GM23248 (cell line): Measurements from ENCODE around the gene PHTF1. TPM values are rescaled to one million over a fixed set of nuclear protein-coding genes. Genes with fewer than 3 reads are reported as not detected.
A peak's percentile ranks its signal among the peaks of the same experiment; 100 is the strongest.

Experiments
- DNase-seq: peaks from one replicate; pipeline ENCODE4 v3.0.0-alpha.2; 2015
- H2AFZ ChIP-seq: fragments of 200-600 bp; sonication (generic); 2 replicates; pipeline ENCODE4 v1.6.1; 2016; ENCODE audit warnings: antibody characterized with exemption
- H3F3A ChIP-seq: fragments of 200-600 bp; sonication (generic); 2 replicates; pipeline ENCODE4 v1.6.1; 2016; ENCODE audit warnings: mild to moderate bottlenecking, antibody characterized with exemption, mixed run types; ENCODE audit not compliant: insufficient read depth
- H3K27ac ChIP-seq: fragments of 200-600 bp; sonication (generic); 2 replicates; pipeline ENCODE4 v1.5.1; 2016; ENCODE audit warnings: mild to moderate bottlenecking
- H3K27me3 ChIP-seq: fragments of 200-600 bp; sonication (generic); replicated peaks from 2 replicates; pipeline ENCODE4 v1.6.1; 2016; ENCODE audit warnings: mild to moderate bottlenecking; ENCODE audit not compliant: insufficient read depth
- H3K36me3 ChIP-seq: fragments of 200-600 bp; sonication (generic); 2 replicates; pipeline ENCODE4 v1.6.1; 2016; ENCODE audit warnings: low read depth, mild to moderate bottlenecking
- H3K4me1 ChIP-seq: fragments of 200-600 bp; sonication (generic); 2 replicates; pipeline ENCODE4 v1.6.1; 2016; ENCODE audit warnings: mild to moderate bottlenecking; ENCODE audit not compliant: insufficient read depth
- H3K4me2 ChIP-seq: fragments of 200-600 bp; sonication (generic); one replicate; pipeline ENCODE4 v1.6.1; 2016; ENCODE audit warnings: mild to moderate bottlenecking; ENCODE audit not compliant: unreplicated experiment
- H3K4me3 ChIP-seq: fragments of 200-600 bp; sonication (generic); 2 replicates; pipeline ENCODE4 v1.5.1; 2016; ENCODE audit warnings: mild to moderate bottlenecking
- H3K79me2 ChIP-seq: fragments of 200-600 bp; sonication (generic); 2 replicates; pipeline ENCODE4 v1.6.1; 2016; ENCODE audit warnings: mild to moderate bottlenecking; ENCODE audit not compliant: insufficient read depth
- H3K9ac ChIP-seq: fragments of 200-600 bp; sonication (generic); 2 replicates; pipeline ENCODE4 v1.6.1; 2016; ENCODE audit warnings: mild to moderate bottlenecking
- H3K9me2 ChIP-seq: fragments of 200-600 bp; sonication (generic); 2 replicates; pipeline ENCODE4 v1.6.1; 2016; ENCODE audit warnings: mixed run types, mild to moderate bottlenecking, moderate library complexity; ENCODE audit not compliant: insufficient read depth
- H3K9me3 ChIP-seq: fragments of 200-600 bp; sonication (generic); one replicate; pipeline ENCODE4 v1.6.1; 2017; ENCODE audit warnings: low read depth
- H4K20me1 ChIP-seq: fragments of 200-600 bp; sonication (generic); 2 replicates; pipeline ENCODE4 v1.6.0; 2016; ENCODE audit not compliant: insufficient read depth
- EZH2 ChIP-seq: fragments of 200-600 bp; sonication (generic); IDR thresholded peaks from 2 replicates; pipeline ENCODE4 v1.6.1; 2018; ENCODE audit warnings: antibody characterized with exemption, mild to moderate bottlenecking; ENCODE audit not compliant: insufficient read depth, poor library complexity, severe bottlenecking
- EZH2phosphoT487 ChIP-seq: fragments of 200-600 bp; sonication (generic); IDR thresholded peaks from 2 replicates; pipeline ENCODE4 v1.6.1; 2018; ENCODE audit warnings: antibody characterized with exemption, moderate library complexity, mild to moderate bottlenecking, low read depth; ENCODE audit not compliant: insufficient read depth
- WGBS, 2 experiments: methylation state at CpG; one replicate each; pipeline ENCODE4 v1.1.6; 2015 to 2017; ENCODE audit warnings: low lambda C conversion rate in 2 of 2, low coverage in 1 of 2; ENCODE audit errors: missing lambda C conversion rate in 2 of 2; 5-methylcytosine and 5-hydroxymethylcytosine counted together
- in situ Hi-C: fragments of 300-500 bp; cut with MboI; formaldehyde crosslinking; loops from 2 replicates; pipeline ENCODE4 v1.15.0; 2020
- polyA plus RNA-seq: library from polyadenylated mRNA; unstranded; fragments of >200 nt; fragmentation: Nextera tagmentation; extraction: Ambion mirVana; gene quantifications from 2 replicates; pipeline ENCODE4 v1.2.1, GENCODE V29; 2016
- total RNA-seq: library from RNA; depleted of rRNA; stranded (reverse); fragments of >200 nt; shearing (Covaris generic); gene quantifications from 2 replicates; pipeline ENCODE4 v1.2.3, GENCODE V29; 2014

The PHTF1 gene
- total and polyA plus RNA-seq, 2 experiments from 2014 or later, result 15.9 to 18.2 TPM

DNA sequence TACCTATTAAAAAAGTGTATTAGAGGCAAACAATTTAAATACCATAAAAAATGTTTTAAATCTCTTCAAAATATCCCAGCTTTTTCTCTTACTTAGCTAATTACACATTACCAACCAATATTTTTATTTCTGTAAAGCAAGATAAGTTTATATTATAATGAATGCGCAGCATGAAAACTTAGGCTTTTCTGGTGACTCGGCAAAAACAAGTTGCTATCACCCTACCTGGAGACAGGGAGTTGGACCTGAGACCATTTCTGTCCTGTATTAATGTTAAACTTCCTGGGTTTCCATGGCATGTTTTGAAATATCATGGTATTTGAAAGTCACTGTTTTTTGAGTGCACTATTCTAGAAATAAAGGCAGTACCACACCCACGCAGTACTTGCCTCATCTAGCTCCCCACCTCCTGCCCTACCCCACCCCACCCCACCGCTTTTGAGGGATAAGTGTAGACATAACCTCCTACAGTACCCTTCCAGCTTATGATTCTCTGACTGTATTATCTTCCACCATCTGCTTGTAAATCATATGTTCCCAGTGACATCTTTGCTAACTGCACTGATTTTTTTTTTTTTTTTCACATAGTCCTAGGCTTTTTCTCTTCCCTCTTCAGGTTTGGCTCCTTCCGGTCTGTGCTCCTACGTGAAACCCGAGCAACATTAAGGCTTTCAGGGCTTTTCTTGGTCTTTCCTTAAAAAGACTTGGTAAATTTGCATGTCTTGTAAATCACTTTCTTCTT lies 77.5 kb downstream of the PHTF1 start:
- Histone ChIP-seq H3F3A (peaks cover 26% of the 10 kb centered on the region; the same call in 1 of the 2 replicates), H3K4me1 (peaks cover 17% of the 10 kb centered on the region), H3K36me3 (no peaks in the 10 kb centered on the region), H3K27me3 (no peaks in the 10 kb centered on the region), H3K27ac (no peak overlapping the region), H4K20me1 (no peaks in the 10 kb centered on the region), H3K9me3 (no peaks in the 10 kb centered on the region), H3K9me2 (no peaks in the 10 kb centered on the region), H3K79me2 (no peaks in the 10 kb centered on the region), H3K4me2 (no peak overlapping the region), H2AFZ (no peak overlapping the region), H3K4me3 (no peak overlapping the region), H3K9ac (no peak overlapping the region)
- DNase-seq, result no peak
- in situ Hi-C loops, result loop anchor here (10.0 kb wide), 1 partner anchor 537 kb away; no protein-coding TSS in a partner anchor
- 95% methylated on average over 7 of the region's 7 CpGs for WGBS, 2 experiments
- TF ChIP-seq EZH2 (no peak), EZH2phosphoT487 (no peak)

DNA sequence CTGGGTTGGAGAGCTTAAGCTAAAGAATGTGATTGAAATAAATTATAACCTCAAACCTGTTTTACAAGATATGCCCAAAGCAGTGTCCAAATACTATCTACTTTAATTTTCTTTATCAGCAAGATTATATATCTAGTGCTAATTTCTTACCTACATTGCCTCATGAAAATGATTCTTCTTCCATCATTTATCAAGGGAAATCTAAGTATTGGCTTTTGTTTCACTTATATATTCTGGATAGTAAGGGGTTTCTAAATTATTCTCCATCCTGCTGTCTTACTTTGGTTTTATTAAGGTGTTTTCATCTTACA lies 81.2 kb downstream of the PHTF1 start:
- Histone ChIP-seq H3K27ac (no peak overlapping the region), H4K20me1 (no peaks in the 10 kb centered on the region)
- in situ Hi-C loops, result no loop called here

DNA sequence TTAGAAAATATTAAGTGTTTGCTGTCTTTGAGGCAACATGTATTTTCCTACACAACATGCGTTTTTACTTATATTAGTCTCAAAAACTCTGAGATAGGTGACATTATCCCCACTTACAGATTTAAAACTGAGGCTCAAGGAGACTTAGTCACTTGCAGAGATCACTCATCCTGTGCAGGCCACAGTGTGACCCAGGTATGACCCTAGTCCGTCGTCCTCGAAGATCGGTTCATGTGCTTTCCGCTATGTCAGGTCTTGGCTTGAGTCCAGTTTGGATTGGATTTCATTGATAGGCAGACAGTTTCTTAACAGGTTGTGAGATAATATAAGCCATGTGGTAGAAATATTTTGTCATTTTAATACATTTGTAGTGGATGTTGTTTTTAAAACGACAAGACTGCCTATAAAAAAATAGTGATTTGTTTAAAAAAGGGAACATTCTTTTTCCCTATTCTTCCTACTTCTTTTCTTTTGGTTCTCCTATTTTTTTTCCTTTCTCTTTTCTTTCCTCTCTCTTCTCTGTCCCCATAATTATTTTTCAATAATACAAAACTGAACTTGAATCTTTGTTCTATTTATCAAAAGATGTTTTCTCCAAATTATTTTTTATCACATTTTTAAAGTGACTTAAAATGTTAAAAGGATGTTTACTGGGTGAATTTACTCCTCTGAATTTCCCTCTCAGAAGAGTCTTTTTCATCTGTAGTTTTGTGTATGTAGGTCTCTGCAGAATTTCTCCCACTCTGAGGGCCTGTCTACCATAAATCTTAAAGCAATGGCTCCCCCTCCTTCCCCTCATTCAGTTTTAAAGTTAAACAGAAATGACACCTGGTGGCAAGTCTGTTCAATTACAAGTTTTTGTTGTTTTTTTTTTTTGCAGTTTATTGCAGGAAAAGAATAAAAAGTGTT lies 81.8 kb downstream of the PHTF1 start:
- Histone ChIP-seq H3K4me3 (no peak overlapping the region), H3F3A (peaks cover 17% of the 10 kb centered on the region), H3K9me2 (no peaks in the 10 kb centered on the region), H3K79me2 (no peaks in the 10 kb centered on the region), H3K27ac (no peak overlapping the region), H2AFZ (no peak overlapping the region), H3K9ac (no peak overlapping the region), H3K27me3 (no peaks in the 10 kb centered on the region), H4K20me1 (no peaks in the 10 kb centered on the region), H3K4me2 (no peak overlapping the region), H3K4me1 (peaks cover 5% of the 10 kb centered on the region; the same call in 1 of the 2 replicates), H3K36me3 (no peaks in the 10 kb centered on the region), H3K9me3 (no peaks in the 10 kb centered on the region)
- in situ Hi-C loops, result no loop called here
- peak; percentile 67 for DNase-seq
- TF ChIP-seq EZH2phosphoT487 (no peak), EZH2 (no peak)
- 48% methylated on average over 7 of the region's 7 CpGs for WGBS, 2 experiments

More for the DNA sequence above, 81.2 kb downstream of the PHTF1 start:
- H3K4me1 ChIP-seq, result peaks cover 9% of the 10 kb centered on the region
- DNase-seq, result no peak
- H3K4me3 ChIP-seq, result no peak overlapping the region
- H3K27me3 ChIP-seq, result no peaks in the 10 kb centered on the region
- H3K79me2 ChIP-seq, result no peaks in the 10 kb centered on the region
- no peaks in the 10 kb centered on the region for H3K9me3 ChIP-seq
- peaks cover 18% of the 10 kb centered on the region for H3F3A ChIP-seq
- H3K9ac ChIP-seq, result no peak overlapping the region
- H3K4me2 ChIP-seq, result no peak overlapping the region
- H2AFZ ChIP-seq, result no peak overlapping the region
- H3K36me3 ChIP-seq, result no peaks in the 10 kb centered on the region
- no peaks in the 10 kb centered on the region for H3K9me2 ChIP-seq
- TF ChIP-seq EZH2, result no peak

DNA sequence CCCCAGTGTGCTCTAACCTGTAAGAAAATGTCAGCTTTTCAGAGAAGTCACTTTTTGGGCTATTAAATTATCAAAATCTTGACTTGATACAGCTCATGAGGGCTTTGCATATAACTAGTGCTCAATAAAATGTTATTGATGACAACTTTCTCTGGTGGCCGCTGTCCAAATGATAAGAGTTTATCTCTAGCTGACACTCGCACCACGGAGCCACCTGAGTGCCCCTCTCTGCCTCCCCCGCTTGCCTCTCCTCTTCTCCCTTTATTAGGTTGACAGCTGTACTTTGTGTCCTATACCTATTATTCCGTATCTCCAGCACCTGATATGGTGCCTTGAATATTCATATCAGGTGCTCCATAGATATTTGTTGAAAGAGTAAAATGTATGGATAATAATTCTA lies 82.8 kb downstream of the PHTF1 start:
- peaks cover 5% of the 10 kb centered on the region; the same call in 1 of the 2 replicates for H3K4me1 ChIP-seq
- no peaks in the 10 kb centered on the region for H3K36me3 ChIP-seq
- no peak overlapping the region for H2AFZ ChIP-seq
- TF ChIP-seq EZH2phosphoT487 (no peak), EZH2 (no peak)
- H3K9ac ChIP-seq, result no peak overlapping the region
- H3K9me3 ChIP-seq, result no peaks in the 10 kb centered on the region
- H3K27ac ChIP-seq, result no peak overlapping the region
- no peaks in the 10 kb centered on the region for H3K9me2 ChIP-seq
- H3K27me3 ChIP-seq, result no peaks in the 10 kb centered on the region
- no peaks in the 10 kb centered on the region for H3K79me2 ChIP-seq
- 96 to 99% methylated on average over 5 of the region's 5 CpGs for WGBS, 2 experiments
- H3K4me3 ChIP-seq, result no peak overlapping the region
- in situ Hi-C loops, result no loop called here
- DNase-seq, result no peak
- H4K20me1 ChIP-seq, result no peaks in the 10 kb centered on the region
- H3K4me2 ChIP-seq, result no peak overlapping the region
- H3F3A ChIP-seq, result peaks cover 17% of the 10 kb centered on the region
